ENCODE results near the gene FAM76B. TPM values are rescaled to one million over a fixed set of nuclear protein-coding genes. Genes with fewer than 3 reads are reported as not detected.

Gene FAM76B
- polyA plus RNA-seq, 2 of the 4 experiments (the other 2 are of a cell fraction), result 11.4 to 33.3 TPM

GRCh38 chr11:95795627-95796295 is 6.2 kb upstream of the FAM76B start:
- Histone ChIP-seq H3K4me3 (no peak overlapping the region), H3K9me3 (no peaks in the 10 kb centered on the region), H3K4me1 (peaks cover 14% of the 10 kb centered on the region; the same call in 2 of the 3 replicates), H3K27ac (no peak overlapping the region), H3K4me2 (no peak overlapping the region)
- FAIRE-seq (no peak), DNase-seq (ENCODE audit: low read depth in 1 of 2, low spot score in 1 of 2) (no peak), ATAC-seq (no peak)
- POLR2A ChIA-PET, result no interaction called here
- CTCF ChIA-PET, result no interaction called here
- TF ChIP-seq, protein P1, sequence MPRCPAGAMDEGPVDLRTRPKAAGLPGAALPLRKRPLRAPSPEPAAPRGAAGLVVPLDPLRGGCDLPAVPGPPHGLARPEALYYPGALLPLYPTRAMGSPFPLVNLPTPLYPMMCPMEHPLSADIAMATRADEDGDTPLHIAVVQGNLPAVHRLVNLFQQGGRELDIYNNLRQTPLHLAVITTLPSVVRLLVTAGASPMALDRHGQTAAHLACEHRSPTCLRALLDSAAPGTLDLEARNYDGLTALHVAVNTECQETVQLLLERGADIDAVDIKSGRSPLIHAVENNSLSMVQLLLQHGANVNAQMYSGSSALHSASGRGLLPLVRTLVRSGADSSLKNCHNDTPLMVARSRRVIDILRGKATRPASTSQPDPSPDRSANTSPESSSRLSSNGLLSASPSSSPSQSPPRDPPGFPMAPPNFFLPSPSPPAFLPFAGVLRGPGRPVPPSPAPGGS (IDR thresholded peaks at IDR 0.05), result no peak
- WGBS (ENCODE audit: missing lambda C conversion rate), result 76% methylated on average over 3 of the region's 3 CpGs

- 83% methylated on average over 5 of the region's 5 CpGs for WGBS (ENCODE audit: missing lambda C conversion rate)
- no peak overlapping the region for H3K27ac ChIP-seq
- DNase-seq (ENCODE audit: low read depth in 1 of 2, low spot score in 1 of 2) (no peak), ATAC-seq (no peak), FAIRE-seq (no peak)
- no peak overlapping the region for H3K4me2 ChIP-seq
- no peak overlapping the region for H3K4me3 ChIP-seq
- H3K9me3 ChIP-seq, result no peaks in the 10 kb centered on the region
- H3K4me1 ChIP-seq, result peaks cover 14% of the 10 kb centered on the region; the same call in 2 of the 3 replicates
- no peak for TF ChIP-seq TFCP2L1 (CRISPR knock-in tag; IDR thresholded peaks at IDR 0.05)
- no peak for TF ChIP-seq CBX2 (IDR thresholded peaks at IDR 0.05; ENCODE audit: borderline replicate concordance, low read depth)
- no peak for TF ChIP-seq HDAC2 (IDR thresholded peaks at IDR 0.05)
- no peak for TF ChIP-seq RCOR1 (IDR thresholded peaks at IDR 0.05; ENCODE audit: low read depth, low read length)
- TF ChIP-seq ZNF302 (CRISPR knock-in tag; IDR thresholded peaks at IDR 0.05), result no peak
- no peak for TF ChIP-seq ZSCAN20 (CRISPR knock-in tag; IDR thresholded peaks at IDR 0.05)
- ChIA-PET POLR2A (no interaction called here), CTCF (no interaction called here)
Observed at GRCh38 chr11:95794086-95794485, 4.5 kb upstream of the FAM76B start.

DNA sequence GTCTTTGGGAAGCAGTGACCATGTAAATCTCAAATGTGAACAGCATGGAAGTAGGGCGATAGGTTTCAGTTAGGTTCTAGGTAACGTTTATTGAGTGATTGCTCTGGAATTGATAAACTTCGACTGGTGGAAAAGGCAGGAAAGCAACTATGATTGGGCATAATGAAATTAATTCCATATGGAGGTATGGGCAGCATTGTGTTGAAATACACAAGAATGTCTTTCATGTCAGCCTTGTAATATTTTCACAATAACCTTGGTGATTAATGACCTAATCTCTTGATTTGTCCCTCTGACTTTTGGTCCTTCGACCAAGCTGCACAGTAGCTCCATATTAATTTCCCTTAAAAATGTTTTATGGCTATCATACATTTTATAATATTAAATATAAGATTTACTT is 3.5 kb upstream of the FAM76B start:
- WGBS (ENCODE audit: missing lambda C conversion rate), result 87% methylated on average over 4 of the region's 4 CpGs
- CTCF ChIA-PET, result interaction anchor here (1.4 kb wide), 1 partner anchor 43 kb away, joined by 4 read pairs; no protein-coding TSS in a partner anchor
- H3K4me3 ChIP-seq, result no peak overlapping the region
- no peak for ATAC-seq
- POLR2A ChIA-PET, result no interaction called here
- DNase-seq (ENCODE audit: low read depth in 1 of 2, low spot score in 1 of 2), result no peak
- no peak for FAIRE-seq
- peaks cover 18% of the 10 kb centered on the region; the same call in 2 of the 3 replicates for H3K4me1 ChIP-seq
- TF ChIP-seq JUNB (IDR thresholded peaks at IDR 0.05), result no peak
- TF ChIP-seq HEYL (CRISPR knock-in tag; IDR thresholded peaks at IDR 0.05), result no peak
- no peak for TF ChIP-seq EHMT2 (IDR thresholded peaks at IDR 0.05; ENCODE audit: low read depth)
- no peak for TF ChIP-seq HES2 (IDR thresholded peaks at IDR 0.05)
- TF ChIP-seq CHD2 (IDR thresholded peaks at IDR 0.05; ENCODE audit: low read length, partially characterized antibody), result no peak
- no peak for TF ChIP-seq MAX (IDR thresholded peaks at IDR 0.05)
- TF ChIP-seq HOXB13 (CRISPR knock-in tag; IDR thresholded peaks at IDR 0.05; ENCODE audit: low read depth), result no peak
- TF ChIP-seq MAFK (IDR thresholded peaks at IDR 0.05; ENCODE audit: partially characterized antibody), result no peak
- TF ChIP-seq HOXB5 (CRISPR knock-in tag; IDR thresholded peaks at IDR 0.05), result no peak
- TF ChIP-seq ESRRA (IDR thresholded peaks at IDR 0.05; ENCODE audit: borderline replicate concordance, low read length), result no peak
- TF ChIP-seq, protein P2, sequence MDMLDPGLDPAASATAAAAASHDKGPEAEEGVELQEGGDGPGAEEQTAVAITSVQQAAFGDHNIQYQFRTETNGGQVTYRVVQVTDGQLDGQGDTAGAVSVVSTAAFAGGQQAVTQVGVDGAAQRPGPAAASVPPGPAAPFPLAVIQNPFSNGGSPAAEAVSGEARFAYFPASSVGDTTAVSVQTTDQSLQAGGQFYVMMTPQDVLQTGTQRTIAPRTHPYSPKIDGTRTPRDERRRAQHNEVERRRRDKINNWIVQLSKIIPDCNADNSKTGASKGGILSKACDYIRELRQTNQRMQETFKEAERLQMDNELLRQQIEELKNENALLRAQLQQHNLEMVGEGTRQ (IDR thresholded peaks at IDR 0.05), result no peak
- no peak for TF ChIP-seq ATOH8 (CRISPR knock-in tag; IDR thresholded peaks at IDR 0.05; ENCODE audit: low read depth)
- TF ChIP-seq ZC3H11A (IDR thresholded peaks at IDR 0.05), result no peak
- TF ChIP-seq RAD21 (conservative IDR thresholded peaks at IDR 0.05 in 1 of 2, IDR thresholded peaks at IDR 0.05 in 1 of 2), result no peak
- no peak for TF ChIP-seq CBX8 (IDR thresholded peaks at IDR 0.05)
- TF ChIP-seq TP53 (CRISPR knock-in tag; IDR thresholded peaks at IDR 0.05), result no peak
- TF ChIP-seq SREBF2 (IDR thresholded peaks at IDR 0.05), result no peak
- no peak overlapping the region for H3K4me2 ChIP-seq
- no peaks in the 10 kb centered on the region for H3K9me3 ChIP-seq
- no peak overlapping the region for H3K27ac ChIP-seq
